Lung (tissue), 12 donors: ENCODE measurements around the gene SPAG6. TPM values are rescaled to one million over a fixed set of nuclear protein-coding genes. Genes with fewer than 3 reads are reported as not detected.
A peak's percentile ranks its signal among the peaks of the same experiment; 100 is the strongest.

ENCODE experiments used
- ATAC-seq: fragments of 200-7000 bp; cut with Tn5 transposase; one replicate; pipeline ENCODE4 v1.9.1; 2020; ENCODE audit warnings: moderate number of reproducible peaks; ENCODE audit not compliant: insufficient read depth, low FRiP score
- DNase-seq, 3 donors: peaks; one replicate each; pipeline ENCODE4 v3.0.0-alpha.2; 2013 to 2017
- H3K27ac ChIP-seq, 2 donors: one replicate each; pipeline ENCODE4 v1.5.1; 2013; ENCODE audit warnings: mild to moderate bottlenecking in 2 of 2, moderate library complexity in 2 of 2, control low read depth in 1 of 2, inconsistent platforms in 1 of 2, low read depth in 1 of 2, low read length in 1 of 2
- H3K27me3 ChIP-seq, 3 donors: one replicate each; pipeline ENCODE4 v1.5.1; 2013; ENCODE audit warnings: low read length in 2 of 3; ENCODE audit not compliant: control insufficient read depth in 3 of 3, insufficient read depth in 3 of 3
- H3K36me3 ChIP-seq, 4 donors: one replicate each; pipeline ENCODE4 v1.5.1; 2013; ENCODE audit warnings: low read length in 4 of 4, mild to moderate bottlenecking in 1 of 4, moderate library complexity in 1 of 4; ENCODE audit not compliant: control insufficient read depth in 4 of 4, insufficient read depth in 4 of 4
- H3K4me1 ChIP-seq, 5 donors: one replicate each; pipeline ENCODE4 v1.5.1; 2013; ENCODE audit warnings: low read length in 5 of 5, mild to moderate bottlenecking in 2 of 5, moderate library complexity in 1 of 5; ENCODE audit not compliant: control insufficient read depth in 5 of 5, insufficient read depth in 5 of 5
- H3K4me3 ChIP-seq: one replicate; pipeline ENCODE4 v1.5.1; 2013; ENCODE audit warnings: mild to moderate bottlenecking, control low read depth, moderate library complexity
- H3K9ac ChIP-seq, 2 donors: one replicate each; pipeline ENCODE4 v1.5.1; 2013; ENCODE audit warnings: low read length in 2 of 2, control low read depth in 1 of 2; ENCODE audit not compliant: insufficient read depth in 1 of 2
- H3K9me3 ChIP-seq, 4 donors: one replicate each; pipeline ENCODE4 v1.5.1; 2013; ENCODE audit warnings: low read length in 3 of 4, mild to moderate bottlenecking in 1 of 4, moderate library complexity in 1 of 4; ENCODE audit not compliant: control insufficient read depth in 4 of 4, insufficient read depth in 3 of 4
- CTCF ChIP-seq: IDR thresholded peaks from 2 replicates; pipeline ENCODE4 v1.5.1; 2012; ENCODE audit warnings: mild to moderate bottlenecking; ENCODE audit errors: control extremely low read depth, extremely low read depth
- WGBS, 2 donors: extraction: QIAGEN DNeasy Blood & Tissue Kit; methylation state at CpG; one replicate each; pipeline ENCODE4 v1.1.7; 2013; 5-methylcytosine and 5-hydroxymethylcytosine counted together
- polyA plus RNA-seq, 2 donors: library from polyadenylated mRNA; stranded (reverse); fragments of 200-250 nt; gene quantifications; one replicate each; pipeline ENCODE4 v1.2.1, GENCODE V29; 2013
- total RNA-seq, 2 donors: library from RNA; depleted of rRNA in 1 of 2; stranded (reverse); fragments of >200 nt in 1 of 2; gene quantifications; one replicate each; pipeline ENCODE4 v1.2.1, GENCODE V29; 2014 to 2021
- donor health status: control.
- donor health status: control.
- donor health status: Bipolar disorder and iron deficiency.
- donor health status: healthy.
- donor health status: DM: yes; HTN: yes; CAD: no.

The SPAG6 gene
- total and polyA plus RNA-seq, 4 donors, result 12.2 to 40.1 (median 23.6) TPM

- 75% methylated on average over 5 of the region's 5 CpGs for WGBS, 2 donors
- TF ChIP-seq CTCF, result no peak
- H3K4me1 ChIP-seq, result peaks cover 0 to 37% (median 12%) of the 10 kb centered on the region in 5 donors
These were observed 22.6 kb upstream of the SPAG6 start for GRCh38 chr10:22322641-22323160.

GRCh38 chr10:22323538-22324305, 21.6 kb upstream of the SPAG6 start:
- no peak overlapping the region for H3K27ac ChIP-seq
- H3K9ac ChIP-seq, result no peak overlapping the region
- H3K4me1 ChIP-seq, result peaks cover 0 to 36% (median 12%) of the 10 kb centered on the region in 5 donors
- DNase-seq (peak in 1 of 3 donors; percentile 8), ATAC-seq (no peak)
- peaks cover 0 to 29% (median 27%) of the 10 kb centered on the region in 3 donors for H3K27me3 ChIP-seq
- TF ChIP-seq CTCF, result no peak
- H3K36me3 ChIP-seq, result peaks cover 0 to 3% (median 0%) of the 10 kb centered on the region in 4 donors
- H3K9me3 ChIP-seq, result no peaks in the 10 kb centered on the region
- H3K4me3 ChIP-seq, result no peak overlapping the region
- 86 to 88% methylated on average over 5 of the region's 5 CpGs for WGBS, 2 donors

More at GRCh38 chr10:22322641-22323160, 22.6 kb upstream of the SPAG6 start:
- no peaks in the 10 kb centered on the region for H3K36me3 ChIP-seq
- no peak overlapping the region for H3K27ac ChIP-seq
- peak overlapping the region; percentile 86 for H3K4me3 ChIP-seq
- H3K9ac ChIP-seq, result peak overlapping the region in 1 of 2 donors; percentile 3
- H3K27me3 ChIP-seq, result peaks cover 0 to 35% (median 33%) of the 10 kb centered on the region in 3 donors
- no peaks in the 10 kb centered on the region for H3K9me3 ChIP-seq
- ATAC-seq (no peak), DNase-seq (no peak)

GRCh38 chr10:22324413-22324812, 20.9 kb upstream of the SPAG6 start:
- no peak for ATAC-seq
- DNase-seq, result peak in 2 of 3 donors; percentile 14 to 32
- Histone ChIP-seq H3K27ac (no peak overlapping the region), H3K9me3 (peaks cover 0 to 1% (median 0%) of the 10 kb centered on the region in 4 donors), H3K9ac (no peak overlapping the region), H3K36me3 (peaks cover 0 to 10% (median 4%) of the 10 kb centered on the region in 4 donors), H3K4me3 (no peak overlapping the region), H3K4me1 (peaks cover 0 to 36% (median 12%) of the 10 kb centered on the region in 5 donors), H3K27me3 (peaks cover 0 to 26% (median 24%) of the 10 kb centered on the region in 3 donors)
- no peak for TF ChIP-seq CTCF
- WGBS, 2 donors, result 73 to 79% methylated on average over 4 of the region's 4 CpGs
